K562 (cell line): Measurements from ENCODE around the gene SRCIN1. TPM values are rescaled to one million over a fixed set of nuclear protein-coding genes. Genes with fewer than 3 reads are reported as not detected.
A peak's percentile ranks its signal among the peaks of the same experiment; 100 is the strongest.

Source experiments
- ATF4 ChIP-seq: fragments of 450-650 bp; formaldehyde crosslinking; IDR thresholded peaks from 2 replicates; pipeline ENCODE4 v1.4.0; 2022; ENCODE audit warnings: mild to moderate bottlenecking, moderate library complexity
- CTBP1 ChIP-seq: fragments of 450-650 bp; IDR thresholded peaks from 2 replicates; pipeline ENCODE4 v1.6.1; 2016; ENCODE audit warnings: borderline replicate concordance
- DMBX1 ChIP-seq: fragments of 250-450 bp; sonication (Bioruptor Pico); IDR thresholded peaks from 2 replicates; pipeline ENCODE4 v1.8.0; 2022; ENCODE audit warnings: inconsistent platforms, mild to moderate bottlenecking, moderate library complexity, borderline replicate concordance
- E2F3 ChIP-seq: fragments of 250-450 bp; sonication (Bioruptor Pico); IDR thresholded peaks from 2 replicates; pipeline ENCODE4 v1.4.0; 2020; ENCODE audit warnings: mild to moderate bottlenecking
- E2F6 ChIP-seq, 2 experiments: IDR thresholded peaks; 2 replicates each; pipeline ENCODE4 v1.6.1; 2011; ENCODE audit warnings: borderline replicate concordance in 1 of 2, control low read depth in 1 of 2, low read depth in 1 of 2, low read length in 1 of 2, mild to moderate bottlenecking in 1 of 2, mixed read lengths in 1 of 2, moderate library complexity in 1 of 2; ENCODE audit not compliant: insufficient read depth in 1 of 2, insufficient read length in 1 of 2, poor library complexity in 1 of 2, severe bottlenecking in 1 of 2; ENCODE audit errors: extremely low read depth in 1 of 2
- EGR1 ChIP-seq: fragments of 450-650 bp; conservative IDR thresholded peaks from 2 replicates; pipeline ENCODE4 v1.6.1; 2017; ENCODE audit warnings: mild to moderate bottlenecking
- ELF1 ChIP-seq: fragments of 200-800 bp; sonication (Bioruptor generic); IDR thresholded peaks from 2 replicates; pipeline ENCODE4 v1.6.1; 2016; ENCODE audit warnings: missing genetic modification characterization, missing compliant biosample characterization
- ESRRA ChIP-seq: fragments of 450-650 bp; IDR thresholded peaks from 2 replicates; pipeline ENCODE4 v1.6.1; 2014; ENCODE audit warnings: low read depth, mild to moderate bottlenecking, moderate library complexity, borderline replicate concordance
- ETS2 ChIP-seq: IDR thresholded peaks from 2 replicates; pipeline ENCODE4 v1.6.1; 2016; ENCODE audit warnings: borderline replicate concordance, missing genetic modification characterization, mild to moderate bottlenecking, moderate library complexity, missing compliant biosample characterization; ENCODE audit not compliant: poor library complexity, severe bottlenecking
- FOXJ3 ChIP-seq: sonication (generic); formaldehyde crosslinking; IDR thresholded peaks from 2 replicates; pipeline ENCODE4 v1.4.0; 2020; ENCODE audit warnings: mild to moderate bottlenecking, missing genetic modification reagents
- HIVEP1 ChIP-seq: fragments of 250-450 bp; sonication (Bioruptor Pico); IDR thresholded peaks from 2 replicates; pipeline ENCODE4 v1.4.0; 2020; ENCODE audit warnings: mild to moderate bottlenecking
- KLF10 ChIP-seq: fragments of 250-450 bp; sonication (Bioruptor Pico); IDR thresholded peaks from 2 replicates; pipeline ENCODE4 v1.6.1; 2021; ENCODE audit warnings: matching md5 sums
- MXD1 ChIP-seq: fragments of 250-450 bp; sonication (Bioruptor Pico); IDR thresholded peaks from 2 replicates; pipeline ENCODE4 v1.8.0; 2021; ENCODE audit warnings: borderline replicate concordance, mild to moderate bottlenecking, moderate library complexity; ENCODE audit not compliant: poor library complexity, severe bottlenecking
- PREB ChIP-seq: sonication (generic); formaldehyde crosslinking; IDR thresholded peaks from 2 replicates; pipeline ENCODE4 v1.8.1; 2023; ENCODE audit warnings: mild to moderate bottlenecking, missing genetic modification reagents
- RAD21 ChIP-seq, 2 experiments: fragments of 250-450 bp in 1 of 2; fragments of 450-650 bp in 1 of 2; sonication (Bioruptor Pico) in 1 of 2; formaldehyde crosslinking in 1 of 2; IDR thresholded peaks in 1 of 2; conservative IDR thresholded peaks in 1 of 2; 2 replicates each; pipeline versions ENCODE4 v1.4.0 to v1.8.0; 2020 to 2022; ENCODE audit warnings: mild to moderate bottlenecking in 2 of 2, moderate library complexity in 1 of 2
- RCOR1 ChIP-seq, 2 experiments: IDR thresholded peaks; 2 replicates each; pipeline ENCODE4 v1.6.1; 2012; ENCODE audit warnings: low read depth in 2 of 2, low read length in 2 of 2, borderline replicate concordance in 1 of 2, improper control_type of control experiment in 1 of 2
- SRSF7 ChIP-seq: fragments of 200-400 bp; formaldehyde crosslinking; optimal IDR thresholded peaks from 2 replicates; pipeline ENCODE3; 2017; ENCODE audit warnings: mild to moderate bottlenecking, low read depth, low read length
- THRA ChIP-seq: fragments of 450-650 bp; IDR thresholded peaks from 2 replicates; pipeline ENCODE4 v1.6.1; 2017; ENCODE audit warnings: mild to moderate bottlenecking, moderate library complexity
- ZBTB34 ChIP-seq: fragments of 250-450 bp; sonication (Bioruptor Pico); IDR thresholded peaks from 2 replicates; pipeline ENCODE4 v1.8.0; 2021; ENCODE audit warnings: mild to moderate bottlenecking, moderate library complexity
- polyA plus RNA-seq, 8 experiments: library from polyadenylated mRNA; depleted of rRNA in 4 of 8; stranded (reverse) in 5 of 8; unstranded in 3 of 8; fragments of >200 nt; fragmentation: Nextera tagmentation in 2 of 8; fragmentation: Illumina TruSeq in 1 of 8; extraction: Ambion mirVana in 2 of 8; extraction: Trizol in 1 of 8; gene quantifications; 2 replicates each; pipeline versions ENCODE4 v1.2.1 to v1.2.3, GENCODE V29; 2011 to 2014; ENCODE audit warnings: inconsistent platforms in 1 of 8, missing spikeins in 1 of 8
- total RNA-seq, 7 experiments: library from RNA; depleted of rRNA in 6 of 7; stranded (reverse); fragments of >200 nt in 6 of 7; fragmentation: Illumina TruSeq in 2 of 7; extraction: Trizol in 2 of 7; gene quantifications; 2 replicates each; pipeline versions ENCODE4 v1.2.1 to v1.2.3, GENCODE V29; 2011 to 2021; ENCODE audit warnings: low replicate concordance in 1 of 7

Gene SRCIN1
- total and polyA plus RNA-seq, 9 of the 15 experiments (the other 6 are each of a cell fraction or from before 2014, with no cell fraction given): 0.09 to 0.33 (median 0.13) TPM; not detected in 6

GRCh38 chr17:38557836-38558727 is 47.7 kb downstream of the SRCIN1 start (continued):
- TF ChIP-seq ATF4 (CRISPR knock-in tag): no peak
- TF ChIP-seq THRA: no peak
- TF ChIP-seq HIVEP1: no peak
- no peak for TF ChIP-seq KLF10
- no peak for TF ChIP-seq DMBX1 (CRISPR knock-in tag)
- TF ChIP-seq CTBP1: peak; percentile 93
- TF ChIP-seq PREB (CRISPR knock-in tag): no peak
- TF ChIP-seq MXD1 (CRISPR knock-in tag): no peak
- peak in 1 of 2 experiments; percentile 76; a peak in 2 of 4 replicates for TF ChIP-seq RCOR1 (IDR thresholded peaks at IDR 0.05; ENCODE audit: borderline replicate concordance in 1 of 2, low read depth in 2 of 2, low read length in 2 of 2)
- TF ChIP-seq E2F3 (CRISPR knock-in tag): no peak
- TF ChIP-seq EGR1: no peak
- no peak for TF ChIP-seq ETS2 (tag)
- TF ChIP-seq ELF1 (tag): no peak
- TF ChIP-seq FOXJ3 (CRISPR knock-in tag): no peak
- 0 out of 2 replicates have a peak, but pooled peaks have one; percentile 34 for TF ChIP-seq ESRRA
- TF ChIP-seq RAD21 (CRISPR knock-in tag; conservative IDR thresholded peaks at IDR 0.05 in 1 of 2, IDR thresholded peaks at IDR 0.05 in 1 of 2): peak; percentile 53 to 87; a peak in 3 of 4 replicates
- no peak for TF ChIP-seq SRSF7
- no peak for TF ChIP-seq ZBTB34 (CRISPR knock-in tag)
- peak; percentile 34 to 80 for TF ChIP-seq E2F6 (IDR thresholded peaks at IDR 0.05; ENCODE audit: borderline replicate concordance in 1 of 2, extremely low read depth in 1 of 2, insufficient read depth in 1 of 2, insufficient read length in 1 of 2, low read depth in 1 of 2, low read length in 1 of 2, poor library complexity in 1 of 2, severe bottlenecking in 1 of 2)
